ENCODE results near the gene KCNQ4. TPM values are rescaled to one million over a fixed set of nuclear protein-coding genes. Genes with fewer than 3 reads are reported as not detected.

The KCNQ4 gene
- total and polyA plus RNA-seq, 2 experiments from 2014 or later = 1.3 to 3.0 TPM

DNA sequence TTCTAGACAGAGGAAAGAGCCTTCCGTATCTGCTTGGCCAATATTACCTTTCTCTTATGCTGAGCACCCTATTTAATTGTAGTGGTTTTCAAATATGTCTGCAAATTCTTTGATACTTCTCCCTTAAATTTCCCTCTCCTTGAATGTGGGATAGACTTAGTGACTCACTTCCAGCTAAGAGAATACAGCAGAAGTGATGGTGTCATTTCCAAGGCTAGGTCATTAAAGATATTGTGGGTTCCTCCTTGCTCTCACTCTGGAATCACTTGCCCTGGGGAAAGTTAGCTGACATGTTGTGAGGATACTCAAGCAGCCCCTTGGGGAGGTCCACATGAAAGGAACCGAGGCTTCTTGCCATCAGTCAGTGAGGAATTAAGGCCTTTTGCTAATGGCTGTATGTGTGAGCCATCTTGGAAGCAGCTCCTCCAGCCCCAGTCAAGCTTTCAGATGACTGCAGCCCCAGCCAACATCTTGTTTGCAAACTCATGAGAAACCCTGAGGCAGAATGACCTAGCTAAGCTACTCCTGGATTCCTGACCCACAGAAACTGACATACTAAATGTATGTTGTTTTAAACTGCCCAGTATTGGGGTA, 86.6 kb downstream of the KCNQ4 start:
- TF ChIP-seq, protein P1, sequence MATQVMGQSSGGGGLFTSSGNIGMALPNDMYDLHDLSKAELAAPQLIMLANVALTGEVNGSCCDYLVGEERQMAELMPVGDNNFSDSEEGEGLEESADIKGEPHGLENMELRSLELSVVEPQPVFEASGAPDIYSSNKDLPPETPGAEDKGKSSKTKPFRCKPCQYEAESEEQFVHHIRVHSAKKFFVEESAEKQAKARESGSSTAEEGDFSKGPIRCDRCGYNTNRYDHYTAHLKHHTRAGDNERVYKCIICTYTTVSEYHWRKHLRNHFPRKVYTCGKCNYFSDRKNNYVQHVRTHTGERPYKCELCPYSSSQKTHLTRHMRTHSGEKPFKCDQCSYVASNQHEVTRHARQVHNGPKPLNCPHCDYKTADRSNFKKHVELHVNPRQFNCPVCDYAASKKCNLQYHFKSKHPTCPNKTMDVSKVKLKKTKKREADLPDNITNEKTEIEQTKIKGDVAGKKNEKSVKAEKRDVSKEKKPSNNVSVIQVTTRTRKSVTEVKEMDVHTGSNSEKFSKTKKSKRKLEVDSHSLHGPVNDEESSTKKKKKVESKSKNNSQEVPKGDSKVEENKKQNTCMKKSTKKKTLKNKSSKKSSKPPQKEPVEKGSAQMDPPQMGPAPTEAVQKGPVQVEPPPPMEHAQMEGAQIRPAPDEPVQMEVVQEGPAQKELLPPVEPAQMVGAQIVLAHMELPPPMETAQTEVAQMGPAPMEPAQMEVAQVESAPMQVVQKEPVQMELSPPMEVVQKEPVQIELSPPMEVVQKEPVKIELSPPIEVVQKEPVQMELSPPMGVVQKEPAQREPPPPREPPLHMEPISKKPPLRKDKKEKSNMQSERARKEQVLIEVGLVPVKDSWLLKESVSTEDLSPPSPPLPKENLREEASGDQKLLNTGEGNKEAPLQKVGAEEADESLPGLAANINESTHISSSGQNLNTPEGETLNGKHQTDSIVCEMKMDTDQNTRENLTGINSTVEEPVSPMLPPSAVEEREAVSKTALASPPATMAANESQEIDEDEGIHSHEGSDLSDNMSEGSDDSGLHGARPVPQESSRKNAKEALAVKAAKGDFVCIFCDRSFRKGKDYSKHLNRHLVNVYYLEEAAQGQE (IDR thresholded peaks at IDR 0.05; ENCODE audit: unreplicated experiment) = no peak
- TF ChIP-seq CREB1 (CRISPR knock-in tag; IDR thresholded peaks at IDR 0.05; ENCODE audit: low read depth) = no peak
- TF ChIP-seq, protein P2, sequence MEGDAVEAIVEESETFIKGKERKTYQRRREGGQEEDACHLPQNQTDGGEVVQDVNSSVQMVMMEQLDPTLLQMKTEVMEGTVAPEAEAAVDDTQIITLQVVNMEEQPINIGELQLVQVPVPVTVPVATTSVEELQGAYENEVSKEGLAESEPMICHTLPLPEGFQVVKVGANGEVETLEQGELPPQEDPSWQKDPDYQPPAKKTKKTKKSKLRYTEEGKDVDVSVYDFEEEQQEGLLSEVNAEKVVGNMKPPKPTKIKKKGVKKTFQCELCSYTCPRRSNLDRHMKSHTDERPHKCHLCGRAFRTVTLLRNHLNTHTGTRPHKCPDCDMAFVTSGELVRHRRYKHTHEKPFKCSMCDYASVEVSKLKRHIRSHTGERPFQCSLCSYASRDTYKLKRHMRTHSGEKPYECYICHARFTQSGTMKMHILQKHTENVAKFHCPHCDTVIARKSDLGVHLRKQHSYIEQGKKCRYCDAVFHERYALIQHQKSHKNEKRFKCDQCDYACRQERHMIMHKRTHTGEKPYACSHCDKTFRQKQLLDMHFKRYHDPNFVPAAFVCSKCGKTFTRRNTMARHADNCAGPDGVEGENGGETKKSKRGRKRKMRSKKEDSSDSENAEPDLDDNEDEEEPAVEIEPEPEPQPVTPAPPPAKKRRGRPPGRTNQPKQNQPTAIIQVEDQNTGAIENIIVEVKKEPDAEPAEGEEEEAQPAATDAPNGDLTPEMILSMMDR (conservative IDR thresholded peaks at IDR 0.05; ENCODE audit: low read depth in 2 of 2) = no peak
- no peak for TF ChIP-seq ZNF331 (CRISPR knock-in tag; IDR thresholded peaks at IDR 0.05; ENCODE audit: low read depth)
- H3K36me3 Mint-ChIP-seq (ENCODE audit: low read depth) = no peaks in the 10 kb centered on the region
- Histone ChIP-seq H2AFZ (no peak overlapping the region), H3K4me1 (ENCODE audit: insufficient read depth) (no peaks in the 10 kb centered on the region), H3K27me3 (ENCODE audit: insufficient read depth) (no peaks in the 10 kb centered on the region), H3K36me3 (ENCODE audit: insufficient read depth) (no peaks in the 10 kb centered on the region), H3K79me2 (replicated peaks; ENCODE audit: insufficient read depth) (no peaks in the 10 kb centered on the region), H3K27ac (ENCODE audit: low read depth) (no peak overlapping the region), H4K20me1 (replicated peaks; ENCODE audit: insufficient read depth) (no peaks in the 10 kb centered on the region), H3F3A (replicated peaks; ENCODE audit: low read depth) (no peaks in the 10 kb centered on the region), H3K4me2 (no peak overlapping the region), H3K4me3 (no peak overlapping the region), H3K9me2 (ENCODE audit: insufficient read depth) (no peaks in the 10 kb centered on the region)
- H3K9me3 Mint-ChIP-seq = peaks cover 3% of the 10 kb centered on the region; the same call in 2 of the 3 replicates
- no peak overlapping the region for H3K27ac Mint-ChIP-seq
- no peak for DNase-seq (ENCODE audit: low spot score)
- peaks cover 6% of the 10 kb centered on the region for H3K27me3 Mint-ChIP-seq (ENCODE audit: insufficient read depth, low read depth, poor library complexity)
- ATAC-seq = no peak
- H3K4me1 Mint-ChIP-seq = peaks cover 2% of the 10 kb centered on the region; the same call in 1 of the 3 replicates
- H3K4me3 Mint-ChIP-seq = no peak overlapping the region

DNA sequence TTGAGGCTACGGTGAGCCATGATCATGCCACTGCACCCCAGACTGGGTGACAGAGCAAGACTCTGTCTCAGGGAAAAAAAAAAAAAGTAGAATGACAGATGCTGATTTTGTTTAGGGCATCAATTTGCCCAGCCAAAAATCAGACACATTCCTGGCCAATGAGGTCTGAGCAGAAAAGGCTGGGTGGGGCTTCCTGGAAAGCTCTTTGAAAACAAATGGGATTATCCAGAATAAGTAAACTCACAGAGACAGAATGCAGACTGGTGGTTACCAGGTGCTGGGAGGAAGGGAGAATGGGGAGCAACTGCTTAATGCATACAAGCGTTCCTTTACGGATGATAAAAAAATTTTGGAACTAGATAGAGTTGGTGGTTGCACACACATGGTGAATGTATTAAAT, 88.7 kb downstream of the KCNQ4 start:
- H3K9me3 Mint-ChIP-seq = peaks cover 15% of the 10 kb centered on the region; the same call in 2 of the 3 replicates
- Histone ChIP-seq H3K4me3 (no peak overlapping the region), H2AFZ (no peak overlapping the region), H3K4me1 (ENCODE audit: insufficient read depth) (no peaks in the 10 kb centered on the region), H3K27me3 (ENCODE audit: insufficient read depth) (no peaks in the 10 kb centered on the region), H3K9me2 (ENCODE audit: insufficient read depth) (0 out of 2 replicates have a peak, but pooled peaks cover 4% of the 10 kb centered on the region), H3K79me2 (replicated peaks; ENCODE audit: insufficient read depth) (no peaks in the 10 kb centered on the region), H3K4me2 (no peak overlapping the region), H3K27ac (ENCODE audit: low read depth) (no peak overlapping the region), H3K36me3 (ENCODE audit: insufficient read depth) (no peaks in the 10 kb centered on the region), H3F3A (replicated peaks; ENCODE audit: low read depth) (no peaks in the 10 kb centered on the region), H4K20me1 (replicated peaks; ENCODE audit: insufficient read depth) (no peaks in the 10 kb centered on the region)
- no peak overlapping the region for H3K27ac Mint-ChIP-seq
- no peak overlapping the region for H3K4me3 Mint-ChIP-seq
- peaks cover 2% of the 10 kb centered on the region; the same call in 1 of the 3 replicates for H3K4me1 Mint-ChIP-seq
- 0 out of 3 replicates have a peak, but pooled peaks cover 5% of the 10 kb centered on the region for H3K36me3 Mint-ChIP-seq (ENCODE audit: low read depth)
- H3K27me3 Mint-ChIP-seq (ENCODE audit: insufficient read depth, low read depth, poor library complexity) = peaks cover 3% of the 10 kb centered on the region
- ATAC-seq = no peak
- DNase-seq (ENCODE audit: low spot score) = no peak
- TF ChIP-seq JUNB (IDR thresholded peaks at IDR 0.05; ENCODE audit: unreplicated experiment) = no peak
- TF ChIP-seq EZH2 (IDR thresholded peaks at IDR 0.05; ENCODE audit: low read depth, unreplicated experiment) = no peak
- no peak for TF ChIP-seq NANOG (IDR thresholded peaks at IDR 0.05; ENCODE audit: borderline replicate concordance)
- TF ChIP-seq, protein P3, sequence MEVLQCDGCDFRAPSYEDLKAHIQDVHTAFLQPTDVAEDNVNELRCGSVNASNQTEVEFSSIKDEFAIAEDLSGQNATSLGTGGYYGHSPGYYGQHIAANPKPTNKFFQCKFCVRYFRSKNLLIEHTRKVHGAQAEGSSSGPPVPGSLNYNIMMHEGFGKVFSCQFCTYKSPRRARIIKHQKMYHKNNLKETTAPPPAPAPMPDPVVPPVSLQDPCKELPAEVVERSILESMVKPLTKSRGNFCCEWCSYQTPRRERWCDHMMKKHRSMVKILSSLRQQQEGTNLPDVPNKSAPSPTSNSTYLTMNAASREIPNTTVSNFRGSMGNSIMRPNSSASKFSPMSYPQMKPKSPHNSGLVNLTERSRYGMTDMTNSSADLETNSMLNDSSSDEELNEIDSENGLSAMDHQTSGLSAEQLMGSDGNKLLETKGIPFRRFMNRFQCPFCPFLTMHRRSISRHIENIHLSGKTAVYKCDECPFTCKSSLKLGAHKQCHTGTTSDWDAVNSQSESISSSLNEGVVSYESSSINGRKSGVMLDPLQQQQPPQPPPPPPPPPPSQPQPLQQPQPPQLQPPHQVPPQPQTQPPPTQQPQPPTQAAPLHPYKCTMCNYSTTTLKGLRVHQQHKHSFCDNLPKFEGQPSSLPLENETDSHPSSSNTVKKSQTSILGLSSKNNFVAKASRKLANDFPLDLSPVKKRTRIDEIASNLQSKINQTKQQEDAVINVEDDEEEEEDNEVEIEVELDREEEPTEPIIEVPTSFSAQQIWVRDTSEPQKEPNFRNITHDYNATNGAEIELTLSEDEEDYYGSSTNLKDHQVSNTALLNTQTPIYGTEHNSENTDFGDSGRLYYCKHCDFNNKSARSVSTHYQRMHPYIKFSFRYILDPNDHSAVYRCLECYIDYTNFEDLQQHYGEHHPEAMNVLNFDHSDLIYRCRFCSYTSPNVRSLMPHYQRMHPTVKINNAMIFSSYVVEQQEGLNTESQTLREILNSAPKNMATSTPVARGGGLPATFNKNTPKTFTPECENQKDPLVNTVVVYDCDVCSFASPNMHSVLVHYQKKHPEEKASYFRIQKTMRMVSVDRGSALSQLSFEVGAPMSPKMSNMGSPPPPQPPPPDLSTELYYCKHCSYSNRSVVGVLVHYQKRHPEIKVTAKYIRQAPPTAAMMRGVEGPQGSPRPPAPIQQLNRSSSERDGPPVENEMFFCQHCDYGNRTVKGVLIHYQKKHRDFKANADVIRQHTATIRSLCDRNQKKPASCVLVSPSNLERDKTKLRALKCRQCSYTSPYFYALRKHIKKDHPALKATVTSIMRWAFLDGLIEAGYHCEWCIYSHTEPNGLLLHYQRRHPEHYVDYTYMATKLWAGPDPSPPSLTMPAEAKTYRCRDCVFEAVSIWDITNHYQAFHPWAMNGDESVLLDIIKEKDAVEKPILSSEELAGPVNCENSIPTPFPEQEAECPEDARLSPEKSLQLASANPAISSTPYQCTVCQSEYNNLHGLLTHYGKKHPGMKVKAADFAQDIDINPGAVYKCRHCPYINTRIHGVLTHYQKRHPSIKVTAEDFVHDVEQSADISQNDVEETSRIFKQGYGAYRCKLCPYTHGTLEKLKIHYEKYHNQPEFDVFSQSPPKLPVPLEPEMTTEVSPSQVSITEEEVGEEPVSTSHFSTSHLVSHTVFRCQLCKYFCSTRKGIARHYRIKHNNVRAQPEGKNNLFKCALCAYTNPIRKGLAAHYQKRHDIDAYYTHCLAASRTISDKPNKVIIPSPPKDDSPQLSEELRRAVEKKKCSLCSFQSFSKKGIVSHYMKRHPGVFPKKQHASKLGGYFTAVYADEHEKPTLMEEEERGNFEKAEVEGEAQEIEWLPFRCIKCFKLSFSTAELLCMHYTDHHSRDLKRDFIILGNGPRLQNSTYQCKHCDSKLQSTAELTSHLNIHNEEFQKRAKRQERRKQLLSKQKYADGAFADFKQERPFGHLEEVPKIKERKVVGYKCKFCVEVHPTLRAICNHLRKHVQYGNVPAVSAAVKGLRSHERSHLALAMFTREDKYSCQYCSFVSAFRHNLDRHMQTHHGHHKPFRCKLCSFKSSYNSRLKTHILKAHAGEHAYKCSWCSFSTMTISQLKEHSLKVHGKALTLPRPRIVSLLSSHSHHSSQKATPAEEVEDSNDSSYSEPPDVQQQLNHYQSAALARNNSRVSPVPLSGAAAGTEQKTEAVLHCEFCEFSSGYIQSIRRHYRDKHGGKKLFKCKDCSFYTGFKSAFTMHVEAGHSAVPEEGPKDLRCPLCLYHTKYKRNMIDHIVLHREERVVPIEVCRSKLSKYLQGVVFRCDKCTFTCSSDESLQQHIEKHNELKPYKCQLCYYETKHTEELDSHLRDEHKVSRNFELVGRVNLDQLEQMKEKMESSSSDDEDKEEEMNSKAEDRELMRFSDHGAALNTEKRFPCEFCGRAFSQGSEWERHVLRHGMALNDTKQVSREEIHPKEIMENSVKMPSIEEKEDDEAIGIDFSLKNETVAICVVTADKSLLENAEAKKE (CRISPR knock-in tag; IDR thresholded peaks at IDR 0.05) = no peak
- no peak for TF ChIP-seq STAT1 (IDR thresholded peaks at IDR 0.05; ENCODE audit: unreplicated experiment)
- no peak for TF ChIP-seq ZNF114 (CRISPR knock-in tag; IDR thresholded peaks at IDR 0.05)

Measured in GM23338 (cell line).